K562 (cell line): ENCODE data around the gene AFAP1. TPM values are rescaled to one million over a fixed set of nuclear protein-coding genes. Genes with fewer than 3 reads are reported as not detected.

Source experiments
- ATAC-seq: fragments of 200-7000 bp; cut with Tn5 transposase; 3 replicates; pipeline ENCODE4 v1.9.1; 2020; ENCODE audit warnings: moderate library complexity
- BruUV-seq: library from RNA; stranded (reverse); fragments of 400-500 nt; replicated peaks from 2 replicates; lab custom pipeline; 2021; lab: Mats Ljungman, UMichigan
- CTCF ChIA-PET: fragments of 300-600 bp; formaldehyde crosslinking; extraction: SDS; loops from one replicate; lab custom pipeline; 2021; ENCODE audit warnings: low intra/inter-chr PET ratio; lab: Yijun Ruan, JAX
- POLR2A ChIA-PET: fragments of 300-600, 350-650 bp; sonication (Branson Sonifier 250); formaldehyde crosslinking; extraction: SDS; loops from one replicate; lab custom pipeline; 2021; ENCODE audit warnings: antibody characterized with exemption, inconsistent platforms; lab: Yijun Ruan, JAX
- DNase-seq, 4 experiments: peaks; one replicate each; pipeline versions ENCODE4 v3.0.0 to v3.0.0-alpha.2; 2011 to 2018; ENCODE audit warnings: low spot score in 3 of 4, mixed read lengths in 3 of 4; ENCODE audit errors: extremely low read depth in 1 of 4
- FAIRE-seq: peaks from 2 replicates; lab custom pipeline; 2011; peaks lifted over from hg19 to GRCh38; lab: Jason Lieb, UNC
- H2AFZ ChIP-seq: 2 replicates; pipeline ENCODE4 v1.6.0; 2011; ENCODE audit warnings: low read depth, low read length, control low read depth, inconsistent platforms
- H3K27ac ChIP-seq: fragments of 200-600 bp; 3 replicates; pipeline ENCODE4 v1.8.0; 2011; ENCODE audit warnings: low read depth, mild to moderate bottlenecking, control low read depth, inconsistent platforms, low read length, moderate library complexity, mixed read lengths; ENCODE audit errors: extremely low read depth
- H3K27me3 ChIP-seq, 2 experiments: fragments of 300-600 bp in 1 of 2; 2 replicates in 1 of 2; 3 replicates in 1 of 2; pipeline versions ENCODE4 v1.6.0 to v1.8.0; 2011; ENCODE audit warnings: inconsistent platforms in 2 of 2, low read length in 2 of 2, mild to moderate bottlenecking in 1 of 2, mixed read lengths in 1 of 2, moderate library complexity in 1 of 2; ENCODE audit not compliant: control insufficient read depth in 2 of 2, insufficient read depth in 2 of 2
- H3K36me3 ChIP-seq: fragments of 300-600 bp; 3 replicates; pipeline ENCODE4 v1.8.0; 2011; ENCODE audit warnings: mild to moderate bottlenecking, low read length, inconsistent platforms; ENCODE audit not compliant: control insufficient read depth, insufficient read depth
- H3K4me1 ChIP-seq, 2 experiments: fragments of 200-600 bp in 1 of 2; replicated peaks in 1 of 2; 2 replicates in 1 of 2; 3 replicates in 1 of 2; pipeline versions ENCODE4 v1.5.1 to v1.8.0; 2011; ENCODE audit warnings: inconsistent platforms in 2 of 2, low read length in 2 of 2, mild to moderate bottlenecking in 1 of 2, mixed read lengths in 1 of 2, moderate library complexity in 1 of 2; ENCODE audit not compliant: control insufficient read depth in 2 of 2, insufficient read depth in 2 of 2
- H3K4me2 ChIP-seq: 2 replicates; pipeline ENCODE4 v1.6.1; 2011; ENCODE audit warnings: low read length, control low read depth, inconsistent platforms, mixed read lengths; ENCODE audit not compliant: insufficient read depth
- H3K4me3 ChIP-seq: fragments of 200-600 bp; sonication (generic), shearing (Covaris generic); 2 replicates; pipeline ENCODE4 v1.5.1; 2016; ENCODE audit warnings: control low read depth, inconsistent platforms
- H3K79me2 ChIP-seq: fragments of 200-600 bp; 3 replicates; pipeline ENCODE4 v1.8.0; 2011; ENCODE audit warnings: low read length, inconsistent platforms; ENCODE audit not compliant: control insufficient read depth, insufficient read depth
- H3K9ac ChIP-seq, 2 experiments: 2 replicates each; pipeline versions ENCODE4 v1.6.0 to v1.6.1; 2011; ENCODE audit warnings: low read depth in 2 of 2, low read length in 2 of 2, control low read depth in 1 of 2, inconsistent platforms in 1 of 2, mild to moderate bottlenecking in 1 of 2, mixed read lengths in 1 of 2; ENCODE audit not compliant: insufficient read depth in 1 of 2
- H3K9me1 ChIP-seq: one replicate; pipeline ENCODE4 v1.6.0; 2011; ENCODE audit warnings: inconsistent platforms, mild to moderate bottlenecking, low read length, moderate library complexity; ENCODE audit not compliant: control insufficient read depth, insufficient read depth
- H3K9me3 ChIP-seq: replicated peaks from 2 replicates; pipeline ENCODE4 v1.5.1; 2011; ENCODE audit warnings: low read depth, low read length, inconsistent platforms; ENCODE audit not compliant: control insufficient read depth, insufficient read depth
- H4K20me1 ChIP-seq: replicated peaks from 2 replicates; pipeline ENCODE4 v1.6.1; 2011; ENCODE audit warnings: low read length, inconsistent platforms, mixed read lengths; ENCODE audit not compliant: control insufficient read depth, insufficient read depth
- ELF1 ChIP-seq: fragments of 200-800 bp; sonication (Bioruptor generic); IDR thresholded peaks from 2 replicates; pipeline ENCODE4 v1.6.1; 2016; ENCODE audit warnings: missing genetic modification characterization, missing compliant biosample characterization
- ETV1 ChIP-seq: fragments of 450-650 bp; conservative IDR thresholded peaks from 2 replicates; pipeline ENCODE4 v1.6.1; 2016; ENCODE audit warnings: missing genetic modification characterization, control low read depth, low read depth, missing compliant biosample characterization
- FOXK1 ChIP-seq: sonication (generic); formaldehyde crosslinking; IDR thresholded peaks from 2 replicates; pipeline ENCODE4 v1.8.0; 2022; ENCODE audit warnings: missing genetic modification reagents, mild to moderate bottlenecking, borderline replicate concordance
- HSF4 ChIP-seq: fragments of 250-450 bp; sonication (Bioruptor Pico); IDR thresholded peaks from 2 replicates; pipeline ENCODE4 v2.1.2; 2022; ENCODE audit warnings: mild to moderate bottlenecking, moderate library complexity, borderline replicate concordance
- MBD2 ChIP-seq: sonication (generic); IDR thresholded peaks from 2 replicates; pipeline ENCODE4 v1.6.1; 2016; ENCODE audit warnings: low read depth, borderline replicate concordance
- RB1 ChIP-seq: fragments of 450-650 bp; IDR thresholded peaks from 2 replicates; pipeline ENCODE4 v1.6.1; 2017; ENCODE audit warnings: low read depth, mild to moderate bottlenecking
- SNIP1 ChIP-seq: fragments of 450-650 bp; IDR thresholded peaks from 2 replicates; pipeline ENCODE4 v1.7.1; 2017; ENCODE audit warnings: low read depth, mild to moderate bottlenecking
- SRSF7 ChIP-seq: fragments of 200-400 bp; formaldehyde crosslinking; optimal IDR thresholded peaks from 2 replicates; pipeline ENCODE3; 2017; ENCODE audit warnings: mild to moderate bottlenecking, low read depth, low read length
- SUPT5H ChIP-seq: fragments of 450-650 bp; IDR thresholded peaks from 2 replicates; pipeline ENCODE4 v1.6.1; 2016
- WHSC1 ChIP-seq: IDR thresholded peaks from one replicate; pipeline ENCODE4 v1.6.1; 2012; ENCODE audit warnings: low read length, control low read depth, inconsistent platforms
- ZBTB8A ChIP-seq: fragments of 450-650 bp; IDR thresholded peaks from 2 replicates; pipeline ENCODE4 v1.6.1; 2018; ENCODE audit warnings: mild to moderate bottlenecking, moderate library complexity; ENCODE audit not compliant: partially characterized antibody
- ZNF133 ChIP-seq: fragments of 250-450 bp; sonication (Bioruptor Pico); IDR thresholded peaks from 2 replicates; pipeline ENCODE4 v1.4.0; 2020; ENCODE audit warnings: mild to moderate bottlenecking
- ZNF3 ChIP-seq: fragments of 250-450 bp; sonication (Bioruptor Pico); IDR thresholded peaks from 2 replicates; pipeline ENCODE4 v1.5.0; 2021; ENCODE audit warnings: mild to moderate bottlenecking, moderate library complexity
- ZNF41 ChIP-seq: fragments of 250-450 bp; sonication (Bioruptor Pico); conservative IDR thresholded peaks from 2 replicates; pipeline ENCODE4 v1.4.0; 2020; ENCODE audit warnings: mild to moderate bottlenecking
- ZNF444 ChIP-seq: fragments of 250-450 bp; sonication (Bioruptor Pico); IDR thresholded peaks from 2 replicates; pipeline ENCODE4 v1.4.0; 2020; ENCODE audit warnings: mild to moderate bottlenecking, moderate library complexity
- ZNF764 ChIP-seq: fragments of 250-450 bp; sonication (Bioruptor Pico); IDR thresholded peaks from 2 replicates; pipeline ENCODE4 v1.4.0; 2020; ENCODE audit warnings: low read depth, mild to moderate bottlenecking, moderate library complexity
- ZNF785 ChIP-seq: fragments of 250-450 bp; sonication (Bioruptor Pico); IDR thresholded peaks from 2 replicates; pipeline ENCODE4 v1.4.0; 2020; ENCODE audit warnings: mild to moderate bottlenecking
- WGBS: fragments of 100-300 bp; shearing (Covaris generic); methylation state at CpG from one replicate; pipeline ENCODE4 v1.1.6; 2016; ENCODE audit warnings: low coverage, mixed read lengths; ENCODE audit not compliant: insufficient coverage; ENCODE audit errors: missing lambda C conversion rate; 5-methylcytosine and 5-hydroxymethylcytosine counted together
- in situ Hi-C: fragments of 300-500 bp; cut with MboI; formaldehyde crosslinking; loops from 4 replicates; pipeline ENCODE4 v1.15.0; 2018; ENCODE audit warnings: inconsistent platforms, mixed read lengths
- intact Hi-C: fragments of 100-400 bp; cut with micrococcal nuclease; formaldehyde crosslinking; loops from 2 replicates; pipeline ENCODE4 v1.14.2; 2022
- polyA plus RNA-seq, 8 experiments: library from polyadenylated mRNA; depleted of rRNA in 4 of 8; stranded (reverse) in 5 of 8; unstranded in 3 of 8; fragments of >200 nt; fragmentation: Nextera tagmentation in 2 of 8; fragmentation: Illumina TruSeq in 1 of 8; extraction: Ambion mirVana in 2 of 8; extraction: Trizol in 1 of 8; gene quantifications; 2 replicates each; pipeline versions ENCODE4 v1.2.1 to v1.2.3, GENCODE V29; 2011 to 2014; ENCODE audit warnings: inconsistent platforms in 1 of 8, missing spikeins in 1 of 8
- total RNA-seq, 7 experiments: library from RNA; depleted of rRNA in 6 of 7; stranded (reverse); fragments of >200 nt in 6 of 7; fragmentation: Illumina TruSeq in 2 of 7; extraction: Trizol in 2 of 7; gene quantifications; 2 replicates each; pipeline versions ENCODE4 v1.2.1 to v1.2.3, GENCODE V29; 2011 to 2021; ENCODE audit warnings: low replicate concordance in 1 of 7
- TF ChIP-seq, protein P1 (sequence below): fragments of 250-450 bp; sonication (Bioruptor Pico); IDR thresholded peaks from 2 replicates; pipeline ENCODE4 v1.5.1; 2021; ENCODE audit warnings: mild to moderate bottlenecking

AFAP1 gene
- total and polyA plus RNA-seq, 9 of the 15 experiments (the other 6 are each of a cell fraction or from before 2014, with no cell fraction given) = 0.07 to 0.42 (median 0.12) TPM; not detected in 1

DNA sequence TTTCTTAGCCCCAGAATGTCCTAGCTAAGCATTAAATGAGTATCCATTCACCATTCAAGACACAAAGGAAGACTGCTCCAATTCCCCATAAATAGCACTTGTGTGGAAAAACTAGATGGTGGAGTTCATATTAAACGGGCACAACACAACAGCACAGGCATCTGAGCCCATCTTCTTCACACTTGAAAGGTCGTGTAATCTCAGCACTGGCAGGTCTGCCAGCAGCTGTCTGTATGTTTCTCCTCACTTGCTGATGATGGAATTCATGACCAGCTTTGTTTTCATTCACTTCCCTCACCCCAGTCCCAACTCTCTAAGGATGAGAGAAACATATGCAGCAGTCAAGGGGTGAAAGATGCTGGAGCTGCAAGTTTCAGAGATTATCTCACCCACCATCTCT lies 148.7 kb downstream of the AFAP1 start:
- DNase-seq (no peak), FAIRE-seq (no peak), ATAC-seq (no peak)
- Histone ChIP-seq H4K20me1 (no peaks in the 10 kb centered on the region; the same call in 1 of the 2 replicates), H3K79me2 (no peaks in the 10 kb centered on the region), H3K27ac (no peak overlapping the region), H3K4me1 (no peaks in the 10 kb centered on the region; a peak in 1 of 5 replicates), H3K9me3 (no peaks in the 10 kb centered on the region), H3K36me3 (no peaks in the 10 kb centered on the region), H3K4me2 (no peak overlapping the region), H2AFZ (no peak overlapping the region), H3K4me3 (no peak overlapping the region), H3K9ac (no peak overlapping the region), H3K27me3 (peaks cover 21 to 29% of the 10 kb centered on the region in 2 experiments; a peak in 4 of 5 replicates), H3K9me1 (no peaks in the 10 kb centered on the region)
- TF ChIP-seq ZNF133 (CRISPR knock-in tag) (no peak), MBD2 (no peak)
- BruUV-seq = no TSS peak
- in situ Hi-C loops (no loop called here), intact Hi-C loops (no loop called here)
- ChIA-PET CTCF (no interaction called here), POLR2A (no interaction called here)
- WGBS = 4% methylated on average over 2 of the region's 2 CpGs

DNA sequence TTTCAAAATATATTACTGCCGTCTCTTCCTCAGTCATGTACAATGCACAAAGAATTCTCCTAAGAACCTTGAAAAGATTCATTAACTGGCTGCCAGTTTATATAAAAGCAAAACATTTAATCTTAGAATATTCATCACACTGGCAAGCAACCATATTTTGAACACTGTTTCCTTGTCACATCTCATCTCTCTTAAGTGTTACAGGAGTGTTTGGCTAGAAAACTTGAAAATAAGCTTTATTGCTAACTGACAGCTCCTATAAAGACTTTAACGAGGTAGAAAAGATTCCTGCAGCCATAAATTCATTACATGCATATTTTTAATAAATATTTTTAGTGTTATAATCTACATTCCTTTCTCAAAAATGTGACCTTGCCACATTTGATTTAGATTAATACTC lies 149.6 kb downstream of the AFAP1 start:
- no peak for DNase-seq
- Histone ChIP-seq H3K27me3 (peaks cover 19 to 30% of the 10 kb centered on the region in 2 experiments; a peak in 4 of 5 replicates), H2AFZ (no peak overlapping the region), H3K4me1 (no peaks in the 10 kb centered on the region; a peak in 1 of 5 replicates), H3K4me2 (no peak overlapping the region), H3K9me3 (no peaks in the 10 kb centered on the region), H3K9me1 (no peaks in the 10 kb centered on the region), H4K20me1 (no peaks in the 10 kb centered on the region; the same call in 1 of the 2 replicates), H3K36me3 (no peaks in the 10 kb centered on the region), H3K79me2 (no peaks in the 10 kb centered on the region), H3K4me3 (no peak overlapping the region), H3K9ac (no peak overlapping the region), H3K27ac (no peak overlapping the region)
- ChIA-PET CTCF (no interaction called here), POLR2A (no interaction called here)
- in situ Hi-C loops = no loop called here
- 3% methylated on average over 2 of the region's 2 CpGs for WGBS
- BruUV-seq = no TSS peak
- no peak for FAIRE-seq
- no peak for ATAC-seq
- intact Hi-C loops = no loop called here
- TF ChIP-seq SRSF7 (no peak), ZNF444 (CRISPR knock-in tag) (no peak), ZNF764 (CRISPR knock-in tag) (no peak), SNIP1 (no peak), ZBTB8A (no peak), FOXK1 (CRISPR knock-in tag) (no peak), ELF1 (tag) (no peak), WHSC1 (no peak), ZNF41 (CRISPR knock-in tag) (no peak), ETV1 (tag) (no peak), SUPT5H (no peak), ZNF785 (no peak), ZNF3 (CRISPR knock-in tag) (no peak), HSF4 (no peak), RB1 (no peak)
- TF ChIP-seq, protein P1, sequence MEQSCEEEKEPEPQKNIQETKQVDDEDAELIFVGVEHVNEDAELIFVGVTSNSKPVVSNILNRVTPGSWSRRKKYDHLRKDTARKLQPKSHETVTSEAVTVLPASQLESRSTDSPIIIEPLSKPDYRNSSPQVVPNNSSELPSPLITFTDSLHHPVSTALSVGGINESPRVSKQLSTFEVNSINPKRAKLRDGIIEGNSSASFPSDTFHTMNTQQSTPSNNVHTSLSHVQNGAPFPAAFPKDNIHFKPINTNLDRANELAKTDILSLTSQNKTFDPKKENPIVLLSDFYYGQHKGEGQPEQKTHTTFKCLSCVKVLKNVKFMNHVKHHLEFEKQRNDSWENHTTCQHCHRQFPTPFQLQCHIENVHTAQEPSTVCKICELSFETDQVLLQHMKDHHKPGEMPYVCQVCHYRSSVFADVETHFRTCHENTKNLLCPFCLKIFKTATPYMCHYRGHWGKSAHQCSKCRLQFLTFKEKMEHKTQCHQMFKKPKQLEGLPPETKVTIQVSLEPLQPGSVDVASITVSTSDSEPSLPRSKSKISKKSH (CRISPR knock-in tag) = no peak
